ENCODE data around the gene IFNL1. TPM values are rescaled to one million over a fixed set of nuclear protein-coding genes. Genes with fewer than 3 reads are reported as not detected.

Gene IFNL1
- total RNA-seq, 4 donors from 2014 or later: not detected

- no peak overlapping the region for H3K27ac ChIP-seq
- TF ChIP-seq CTCF (IDR thresholded peaks at IDR 0.05) (no peak), POLR2A (IDR thresholded peaks at IDR 0.05) (no peak)
- no peaks in the 10 kb centered on the region for H3K36me3 ChIP-seq
- peaks cover 0 to 18% of the 10 kb centered on the region in 2 donors for H3K4me1 ChIP-seq
- H3K27me3 ChIP-seq: no peaks in the 10 kb centered on the region
- H3K4me3 ChIP-seq: no peak overlapping the region
- no peaks in the 10 kb centered on the region for H3K9me3 ChIP-seq
- DNase-seq: no peak
- intact Hi-C loops (cut with DNase I; ENCODE audit: low total_unique reads): no loop called here
Observed at GRCh38 chr19:39347332-39348164, 51.3 kb downstream of the IFNL1 start.

Small RNA genes lying within 50 kb of the gene (small RNA-seq; reads per million reads assigned to genes)
- not detected for gene AC011445.2

Other genes starting within 250 kb of the IFNL1 start
- gene ACP7, start 212.0 kb upstream of the IFNL1 start, total RNA-seq: under 1 TPM in 1 of 4 donors, not detected in 3; 0.55 TPM
- gene PAK4, start 170.6 kb upstream of the IFNL1 start, total RNA-seq: 10 to 100 TPM in 3 of 4 donors, under 1 TPM in 1; 0.26 to 57.4 (median 24.3) TPM
- not detected for gene NCCRP1, start 99.4 kb upstream of the IFNL1 start, total RNA-seq
- gene SYCN, start 92.1 kb upstream of the IFNL1 start, total RNA-seq: not detected
- gene IFNL3, start 51.4 kb upstream of the IFNL1 start, total RNA-seq: not detected
- under 1 TPM in 1 of 4 donors, not detected in 3; 0.90 TPM for gene IFNL4, start 47.6 kb upstream of the IFNL1 start, total RNA-seq
- gene IFNL2, start 28.0 kb upstream of the IFNL1 start, total RNA-seq: not detected
- gene LRFN1, start 24.5 kb downstream of the IFNL1 start, total RNA-seq: 1 to 10 TPM in 2 of 4 donors, not detected in 2; 1.4 to 4.7 TPM
- 10 to 100 TPM; 10.4 to 43.0 (median 18.9) TPM for gene GMFG, start 39.6 kb downstream of the IFNL1 start, total RNA-seq
- 100 to 1,000 TPM in 1 of 4 donors, 10 to 100 TPM in 3; 11.3 to 128 (median 58.6) TPM for gene SAMD4B, start 46.0 kb downstream of the IFNL1 start, total RNA-seq
- gene PAF1, start 94.7 kb downstream of the IFNL1 start, total RNA-seq: 10 to 100 TPM; 21.8 to 65.6 (median 33.7) TPM
- gene MED29, start 95.0 kb downstream of the IFNL1 start, total RNA-seq: 100 to 1,000 TPM in 1 of 4 donors, 10 to 100 TPM in 3; 15.6 to 282 (median 40.8) TPM
- 100 to 1,000 TPM in 2 of 4 donors, 10 to 100 TPM in 1, 1 to 10 TPM in 1; 5.0 to 276 (median 145) TPM for gene ZFP36, start 110.4 kb downstream of the IFNL1 start, total RNA-seq
- gene PLEKHG2, start 116.3 kb downstream of the IFNL1 start, total RNA-seq: 100 to 1,000 TPM in 1 of 4 donors, 10 to 100 TPM in 1, 1 to 10 TPM in 2; 5.1 to 120 (median 21.6) TPM
- 1,000 to 10,000 TPM in 3 of 4 donors, 10 to 100 TPM in 1; 50.5 to 6,434 (median 2,757) TPM for gene RPS16, start 139.5 kb downstream of the IFNL1 start, total RNA-seq
- gene SUPT5H, start 149.2 kb downstream of the IFNL1 start, total RNA-seq: 100 to 1,000 TPM in 1 of 4 donors, 10 to 100 TPM in 3; 11.8 to 119 (median 40.0) TPM
- gene TIMM50, start 184.4 kb downstream of the IFNL1 start, total RNA-seq: 10 to 100 TPM; 21.0 to 48.6 (median 28.5) TPM
- under 1 TPM in 1 of 4 donors, not detected in 3; 0.41 TPM for gene DLL3, start 202.5 kb downstream of the IFNL1 start, total RNA-seq
- under 1 TPM in 1 of 4 donors, not detected in 3; 0.41 TPM for gene SELENOV, start 218.7 kb downstream of the IFNL1 start, total RNA-seq
- 1 to 10 TPM in 3 of 4 donors, under 1 TPM in 1; 0.29 to 6.6 (median 5.1) TPM for gene EID2B, start 236.4 kb downstream of the IFNL1 start, total RNA-seq
- 10 to 100 TPM in 2 of 4 donors, 1 to 10 TPM in 2; 3.8 to 15.5 (median 8.6) TPM for gene EID2, start 243.8 kb downstream of the IFNL1 start, total RNA-seq

Measured in uterus (tissue), 4 donors.